ENCODE measurements around the gene IQSEC3. TPM values are rescaled to one million over a fixed set of nuclear protein-coding genes. Genes with fewer than 3 reads are reported as not detected.

IQSEC3 gene
- total RNA-seq, 4 donors from 2014 or later, result 0.65 to 10.5 (median 0.76) TPM

- no peak for TF ChIP-seq CTCF (IDR thresholded peaks at IDR 0.05; ENCODE audit: low read depth)
Measured at GRCh38 chr12:160858-161257, 94.3 kb downstream of the IQSEC3 start.

GRCh38 chr12:161823-162222 lies 95.3 kb downstream of the IQSEC3 start:
- TF ChIP-seq CTCF (IDR thresholded peaks at IDR 0.05; ENCODE audit: low read depth), result no peak

GRCh38 chr12:162467-163307 lies 96.1 kb downstream of the IQSEC3 start:
- TF ChIP-seq CTCF (IDR thresholded peaks at IDR 0.05; ENCODE audit: low read depth), result no peak

DNA sequence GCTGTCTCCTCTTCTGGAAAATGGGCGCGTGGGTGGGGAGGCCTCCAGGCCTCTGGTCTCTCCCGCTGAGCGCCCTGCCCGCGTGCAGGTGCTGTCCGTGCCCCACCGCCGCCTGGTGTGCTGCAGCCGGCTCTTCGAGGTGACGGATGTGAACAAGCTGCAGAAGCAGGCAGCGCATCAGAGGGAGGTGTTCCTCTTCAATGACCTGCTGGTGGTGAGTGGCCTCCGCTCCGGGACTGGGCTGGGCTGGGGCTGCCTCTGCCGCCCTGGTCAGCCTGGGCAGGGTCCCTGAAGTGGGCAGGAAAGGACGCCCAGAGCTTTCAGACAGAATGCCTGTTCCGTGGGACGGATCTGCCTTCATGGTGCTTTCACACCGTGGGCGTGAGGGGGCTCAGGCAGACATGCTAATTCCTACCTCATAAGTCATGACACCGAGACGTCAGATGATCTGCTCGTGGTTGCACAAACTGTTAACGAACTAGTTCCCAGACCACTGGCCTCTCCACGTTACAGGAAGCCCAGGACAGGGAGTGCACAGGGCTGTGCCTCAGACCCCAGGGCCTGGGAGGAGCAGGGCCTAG lies 96.9 kb downstream of the IQSEC3 start:
- TF ChIP-seq CTCF (IDR thresholded peaks at IDR 0.05; ENCODE audit: low read depth), result no peak

GRCh38 chr12:164207-164606 lies 97.6 kb downstream of the IQSEC3 start:
- TF ChIP-seq CTCF (IDR thresholded peaks at IDR 0.05; ENCODE audit: low read depth), result no peak

DNA sequence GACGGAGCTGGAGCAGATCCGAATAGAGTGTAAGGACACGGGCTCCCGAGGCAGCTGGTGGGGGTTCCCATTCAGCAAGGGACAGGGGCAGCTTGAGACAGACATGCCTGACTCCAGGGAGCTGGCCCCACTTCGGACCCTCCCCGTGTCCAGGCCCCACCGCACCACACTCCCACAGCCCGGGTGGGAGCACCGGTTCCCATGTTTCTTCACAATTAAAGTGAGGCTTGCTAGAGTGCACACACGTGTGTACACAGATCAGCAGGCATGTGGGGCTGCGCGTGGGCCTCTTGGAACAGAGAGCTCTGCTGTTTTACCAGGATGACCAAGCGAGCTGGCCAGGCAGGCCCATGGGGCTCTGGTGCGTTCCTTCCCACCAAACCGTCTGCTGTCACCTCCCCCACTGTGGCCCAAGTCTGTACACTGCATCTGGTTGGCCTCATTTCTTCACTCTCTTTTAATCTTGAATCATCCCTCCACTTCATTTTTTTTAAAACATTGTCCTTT lies 99.3 kb downstream of the IQSEC3 start:
- TF ChIP-seq CTCF (IDR thresholded peaks at IDR 0.05; ENCODE audit: low read depth), result no peak

- no peak for TF ChIP-seq CTCF (IDR thresholded peaks at IDR 0.05; ENCODE audit: low read depth)
Measured at GRCh38 chr12:166425-167075, 100.0 kb downstream of the IQSEC3 start.

Data from subcutaneous adipose tissue (tissue), 4 donors.